Lower leg skin (tissue), 3 donors: ENCODE measurements around the gene MLEC.

Experiments used
- POLR2A ChIP-seq, 2 donors: fragments of 450-650 bp; IDR thresholded peaks; one replicate each; pipeline ENCODE4 v1.6.1; 2016 to 2017; ENCODE audit warnings: antibody characterized with exemption in 2 of 2, mild to moderate bottlenecking in 1 of 2, moderate library complexity in 1 of 2
- TF ChIP-seq, protein P1 (sequence below), 3 donors: fragments of 450-650 bp; IDR thresholded peaks; one replicate each; pipeline ENCODE4 v1.5.1; 2016; ENCODE audit warnings: antibody characterized with exemption in 3 of 3, mild to moderate bottlenecking in 3 of 3, moderate library complexity in 2 of 3

DNA sequence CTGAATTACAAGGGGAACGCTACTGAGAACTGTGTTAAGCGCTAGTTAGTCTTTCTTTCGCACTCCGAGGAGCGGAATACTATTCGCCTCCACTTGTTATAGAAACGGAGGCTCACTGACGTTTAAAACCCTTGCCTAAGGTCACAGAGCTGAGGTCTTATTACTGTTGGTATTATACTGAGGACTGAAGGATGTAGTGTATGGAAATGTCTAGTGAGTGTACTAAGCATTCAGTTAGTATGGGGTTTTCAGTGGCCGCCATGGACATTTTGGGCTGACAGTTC is 39.5 kb downstream of the MLEC start:
- no peak for TF ChIP-seq POLR2A (IDR thresholded peaks at IDR 0.05)
- TF ChIP-seq, protein P1, sequence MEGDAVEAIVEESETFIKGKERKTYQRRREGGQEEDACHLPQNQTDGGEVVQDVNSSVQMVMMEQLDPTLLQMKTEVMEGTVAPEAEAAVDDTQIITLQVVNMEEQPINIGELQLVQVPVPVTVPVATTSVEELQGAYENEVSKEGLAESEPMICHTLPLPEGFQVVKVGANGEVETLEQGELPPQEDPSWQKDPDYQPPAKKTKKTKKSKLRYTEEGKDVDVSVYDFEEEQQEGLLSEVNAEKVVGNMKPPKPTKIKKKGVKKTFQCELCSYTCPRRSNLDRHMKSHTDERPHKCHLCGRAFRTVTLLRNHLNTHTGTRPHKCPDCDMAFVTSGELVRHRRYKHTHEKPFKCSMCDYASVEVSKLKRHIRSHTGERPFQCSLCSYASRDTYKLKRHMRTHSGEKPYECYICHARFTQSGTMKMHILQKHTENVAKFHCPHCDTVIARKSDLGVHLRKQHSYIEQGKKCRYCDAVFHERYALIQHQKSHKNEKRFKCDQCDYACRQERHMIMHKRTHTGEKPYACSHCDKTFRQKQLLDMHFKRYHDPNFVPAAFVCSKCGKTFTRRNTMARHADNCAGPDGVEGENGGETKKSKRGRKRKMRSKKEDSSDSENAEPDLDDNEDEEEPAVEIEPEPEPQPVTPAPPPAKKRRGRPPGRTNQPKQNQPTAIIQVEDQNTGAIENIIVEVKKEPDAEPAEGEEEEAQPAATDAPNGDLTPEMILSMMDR (IDR thresholded peaks at IDR 0.05) = no peak
